Ovary (tissue), 9 donors: ENCODE measurements around the gene ZIC2. TPM values are rescaled to one million over a fixed set of nuclear protein-coding genes. Genes with fewer than 3 reads are reported as not detected.
"Not testable (repeated sequence)": the region's sequence is repeated elsewhere in the genome, so short reads cannot be mapped to it uniquely, and the experiment has no call there.

Experiments
- DNase-seq, 5 donors: peaks; one replicate each; pipeline ENCODE4 v3.0.0-alpha.2; 2019 to 2020
- H3K27ac ChIP-seq, 2 donors: fragments of 200-600 bp; one replicate each; pipeline versions ENCODE4 v1.5.1 to v1.8.0; 2019 to 2022
- H3K27me3 ChIP-seq: fragments of 200-600 bp; one replicate; pipeline ENCODE4 v1.8.0; 2022
- H3K36me3 ChIP-seq: fragments of 200-600 bp; sonication (generic); one replicate; pipeline ENCODE4 v1.5.1; 2019
- H3K4me1 ChIP-seq: one replicate; pipeline ENCODE4 v1.8.1; 2013; ENCODE audit warnings: mild to moderate bottlenecking, moderate library complexity; ENCODE audit not compliant: insufficient read depth
- H3K4me3 ChIP-seq: fragments of 200-600 bp; sonication (generic); one replicate; pipeline ENCODE4 v1.5.1; 2017
- H3K9me3 ChIP-seq, 2 donors: fragments of 200-600 bp in 1 of 2; sonication (generic) in 1 of 2; one replicate each; pipeline versions ENCODE4 v1.5.1 to v1.8.1; 2013 to 2019; ENCODE audit warnings: mild to moderate bottlenecking in 1 of 2, moderate library complexity in 1 of 2
- CTCF ChIP-seq, 3 donors: fragments of 450-650 bp in 2 of 3; fragments of 200-600 bp in 1 of 3; IDR thresholded peaks; one replicate each; pipeline versions ENCODE4 v1.5.1 to v1.8.0; 2016 to 2022; ENCODE audit warnings: antibody characterized with exemption in 3 of 3, mild to moderate bottlenecking in 1 of 3
- EP300 ChIP-seq: sonication (generic); formaldehyde crosslinking; IDR thresholded peaks from one replicate; pipeline ENCODE4 v1.6.1; 2017; ENCODE audit warnings: antibody characterized with exemption
- POLR2A ChIP-seq: fragments of 450-650 bp; IDR thresholded peaks from one replicate; pipeline ENCODE4 v1.6.1; 2017; ENCODE audit warnings: antibody characterized with exemption, mild to moderate bottlenecking, moderate library complexity
- WGBS, 3 donors: extraction: QIAGEN DNeasy Blood & Tissue Kit in 1 of 3; methylation state at CpG; one replicate each; pipeline versions ENCODE4 v1.1.5 to v1.1.7; 2013 to 2017; 5-methylcytosine and 5-hydroxymethylcytosine counted together
- intact Hi-C, 4 donors: fragments of 100-400 bp; cut with DNase I; formaldehyde crosslinking; loops; one replicate each; pipeline versions ENCODE4 v1.11.0 to v1.15.1; 2022 to 2023
- polyA plus RNA-seq, 2 donors: library from polyadenylated mRNA; stranded (reverse); fragments of 200-250 nt in 1 of 2; fragments of 350-450 nt in 1 of 2; fragmentation: Illumina TruSeq in 1 of 2; extraction: RNeasy Lipid Tissue Mini Kit (QIAGEN cat#74804) in 1 of 2; gene quantifications; one replicate each; pipeline ENCODE4 v1.2.3, GENCODE V29; 2013 to 2014
- total RNA-seq, 7 donors: library from RNA; depleted of rRNA in 2 of 7; stranded (reverse); fragments of >200 nt in 2 of 7; fragmentation: NEBNext Ultra II Directional in 3 of 7; extraction: Animal tissue kit (Norgen Biotek cat#: 25700) in 3 of 7; gene quantifications; one replicate each; pipeline versions ENCODE4 v1.1.0 to v1.2.4, GENCODE V29; 2016 to 2023
- donor health status: DM: no; HTN: no; CAD: no; lungs with moderate emphysema.
- donor health status: DM: no; HTN: no; CAD: no.
- donor health status: Bipolar disorder and iron deficiency.
- donor health status: DM: yes; HTN: yes; CAD: no.
- donor health status: DM: no; HTN: no; CAD: no.
- donor health status: DM: yes; HTN: yes; CAD: no.

The ZIC2 gene
- total and polyA plus RNA-seq, 9 donors: 0.02 to 0.36 (median 0.07) TPM; not detected in 6

GRCh38 chr13:99941086-99941485 lies 40.5 kb upstream of the ZIC2 start:
- H3K4me3 ChIP-seq: no peak overlapping the region
- 69 to 83% (median 82%) methylated on average over 7 of the region's 7 CpGs for WGBS, 3 donors
- no peak for DNase-seq
- H3K27me3 ChIP-seq: no peaks in the 10 kb centered on the region
- H3K27ac ChIP-seq: no peak overlapping the region
- no peak for TF ChIP-seq CTCF (IDR thresholded peaks at IDR 0.05)
- no peak for TF ChIP-seq POLR2A
- no peak for TF ChIP-seq EP300
- H3K36me3 ChIP-seq: no peaks in the 10 kb centered on the region
- intact Hi-C loops: no loop called here
- H3K4me1 ChIP-seq: no peaks in the 10 kb centered on the region
- no peaks in the 10 kb centered on the region for H3K9me3 ChIP-seq

- no peak for TF ChIP-seq POLR2A
- no peak for TF ChIP-seq EP300
- TF ChIP-seq CTCF (IDR thresholded peaks at IDR 0.05): no peak
- WGBS, 3 donors: 67 to 75% (median 70%) methylated on average over 4 of the region's 4 CpGs
- no peaks in the 10 kb centered on the region for H3K27me3 ChIP-seq
- H3K9me3 ChIP-seq: no peaks in the 10 kb centered on the region
- no peak overlapping the region for H3K4me3 ChIP-seq
- no peak for DNase-seq
- H3K4me1 ChIP-seq: no peaks in the 10 kb centered on the region
- H3K27ac ChIP-seq: no peak overlapping the region
- no peaks in the 10 kb centered on the region for H3K36me3 ChIP-seq
- intact Hi-C loops: no loop called here
These were observed 39.7 kb upstream of the ZIC2 start for GRCh38 chr13:99941911-99942310.

GRCh38 chr13:99944102-99944501 lies 37.5 kb upstream of the ZIC2 start:
- H3K9me3 ChIP-seq: no peaks in the 10 kb centered on the region
- 76 to 83% (median 78%) methylated on average over 7 of the region's 7 CpGs for WGBS, 3 donors
- DNase-seq: no peak
- intact Hi-C loops: no loop called here
- H3K36me3 ChIP-seq: no peaks in the 10 kb centered on the region
- TF ChIP-seq POLR2A (no peak), CTCF (IDR thresholded peaks at IDR 0.05) (no peak), EP300 (no peak)
- no peaks in the 10 kb centered on the region for H3K27me3 ChIP-seq
- no peaks in the 10 kb centered on the region for H3K4me1 ChIP-seq
- no peak overlapping the region for H3K27ac ChIP-seq
- H3K4me3 ChIP-seq: no peak overlapping the region

GRCh38 chr13:99944606-99945005 lies 37.0 kb upstream of the ZIC2 start:
- Histone ChIP-seq H3K36me3 (no peaks in the 10 kb centered on the region), H3K4me1 (no peaks in the 10 kb centered on the region), H3K9me3 (no peaks in the 10 kb centered on the region), H3K27me3 (no peaks in the 10 kb centered on the region), H3K4me3 (no peak overlapping the region), H3K27ac (no peak overlapping the region)
- no peak for DNase-seq
- no peak for TF ChIP-seq POLR2A
- TF ChIP-seq CTCF (IDR thresholded peaks at IDR 0.05): no peak
- intact Hi-C loops: no loop called here
- 89 to 91% (median 90%) methylated on average over 6 of the region's 6 CpGs for WGBS, 3 donors

GRCh38 chr13:99945515-99945914 lies 36.1 kb upstream of the ZIC2 start:
- DNase-seq, intact Hi-C loops, H3K4me1 ChIP-seq, H3K4me3 ChIP-seq, H3K27ac ChIP-seq, H3K36me3 ChIP-seq, H3K9me3 ChIP-seq, H3K27me3 ChIP-seq: not testable (repeated sequence)
- WGBS, 3 donors: 92 to 97% (median 92%) methylated on average over 2 of the region's 2 CpGs
